Smooth muscle cell (in vitro differentiated cells): ENCODE results near the gene KRT84. TPM values are rescaled to one million over a fixed set of nuclear protein-coding genes. Genes with fewer than 3 reads are reported as not detected.

ENCODE experiments used
- DNase-seq: peaks from one replicate; lab custom pipeline; 2025; ENCODE audit not compliant: unreplicated experiment; lab: John Stamatoyannopoulos, UW
- H2AFZ ChIP-seq: fragments of 200-600 bp; sonication (generic); 2 replicates; pipeline ENCODE4 v1.6.0; 2016; ENCODE audit warnings: antibody characterized with exemption, low read depth, mild to moderate bottlenecking
- H3F3A ChIP-seq: fragments of 200-600 bp; sonication (generic); 2 replicates; pipeline ENCODE4 v1.6.0; 2017; ENCODE audit warnings: antibody characterized with exemption, low read depth
- H3K27ac ChIP-seq: fragments of 200-600 bp; sonication (generic); 2 replicates; pipeline ENCODE4 v1.5.1; 2016; ENCODE audit warnings: low read depth, mild to moderate bottlenecking
- H3K27me3 ChIP-seq: fragments of 200-600 bp; sonication (generic); 2 replicates; pipeline ENCODE4 v1.6.1; 2016; ENCODE audit warnings: low read depth, mild to moderate bottlenecking
- H3K36me3 ChIP-seq: fragments of 200-600 bp; sonication (generic); 2 replicates; pipeline ENCODE4 v1.5.1; 2016; ENCODE audit warnings: low read depth
- H3K4me1 ChIP-seq: fragments of 200-600 bp; sonication (generic); 2 replicates; pipeline ENCODE4 v1.5.1; 2016; ENCODE audit warnings: low read depth
- H3K4me2 ChIP-seq: fragments of 200-600 bp; sonication (generic); 2 replicates; pipeline ENCODE4 v1.6.0; 2016; ENCODE audit warnings: mild to moderate bottlenecking
- H3K4me3 ChIP-seq: fragments of 200-600 bp; sonication (generic); 2 replicates; pipeline ENCODE4 v1.5.1; 2016; ENCODE audit warnings: mild to moderate bottlenecking
- H3K79me2 ChIP-seq: fragments of 200-600 bp; sonication (generic); 2 replicates; pipeline ENCODE4 v1.6.0; 2016; ENCODE audit warnings: low read depth, mild to moderate bottlenecking
- H3K9ac ChIP-seq: fragments of 200-600 bp; sonication (generic); 2 replicates; pipeline ENCODE4 v1.6.0; 2016; ENCODE audit warnings: low read depth
- H3K9me3 ChIP-seq: fragments of 200-600 bp; sonication (generic); replicated peaks from 2 replicates; pipeline ENCODE4 v1.5.1; 2016; ENCODE audit warnings: low read depth
- H4K20me1 ChIP-seq: fragments of 200-600 bp; sonication (generic); 2 replicates; pipeline ENCODE4 v1.6.0; 2016; ENCODE audit warnings: low read depth
- CTCF ChIP-seq: fragments of 200-600 bp; sonication (generic); IDR thresholded peaks from 2 replicates; pipeline ENCODE4 v1.5.1; 2017; ENCODE audit warnings: borderline replicate concordance, mild to moderate bottlenecking, antibody characterized with exemption; ENCODE audit not compliant: insufficient read depth, poor library complexity, severe bottlenecking
- WGBS: methylation state at CpG from one replicate; pipeline ENCODE4 v1.1.7; 2016; ENCODE audit warnings: low lambda C conversion rate; 5-methylcytosine and 5-hydroxymethylcytosine counted together
- polyA plus RNA-seq: library from polyadenylated mRNA; unstranded; fragments of >200 nt; fragmentation: Nextera tagmentation; extraction: Ambion mirVana; gene quantifications from 2 replicates; pipeline ENCODE4 v1.2.1, GENCODE V29; 2016
- total RNA-seq: library from RNA; depleted of rRNA; stranded (reverse); fragments of >200 nt; gene quantifications from 2 replicates; pipeline ENCODE4 v1.2.3, GENCODE V29; 2014

KRT84 gene
- total and polyA plus RNA-seq, 2 experiments from 2014 or later = 0.09 to 5.6 TPM

GRCh38 chr12:52337054-52337453 is 48.4 kb downstream of the KRT84 start:
- Histone ChIP-seq H3F3A (no peaks in the 10 kb centered on the region), H3K27me3 (peaks cover 18% of the 10 kb centered on the region), H3K27ac (no peak overlapping the region), H3K4me1 (no peaks in the 10 kb centered on the region), H4K20me1 (no peaks in the 10 kb centered on the region), H2AFZ (no peak overlapping the region), H3K9ac (no peak overlapping the region), H3K4me3 (no peak overlapping the region), H3K79me2 (no peaks in the 10 kb centered on the region), H3K4me2 (no peak overlapping the region), H3K9me3 (no peaks in the 10 kb centered on the region), H3K36me3 (no peaks in the 10 kb centered on the region)
- WGBS = 55% methylated on average over 1 of the region's 1 CpG
- no peak for DNase-seq
- TF ChIP-seq CTCF = no peak

- H3K27me3 ChIP-seq = peaks cover 14% of the 10 kb centered on the region
- no peaks in the 10 kb centered on the region for H3K4me1 ChIP-seq
- H3K9me3 ChIP-seq = no peaks in the 10 kb centered on the region
- H3K4me2 ChIP-seq = no peak overlapping the region
- H3F3A ChIP-seq = no peaks in the 10 kb centered on the region
- H2AFZ ChIP-seq = no peak overlapping the region
- no peaks in the 10 kb centered on the region for H3K79me2 ChIP-seq
- DNase-seq = no peak
- no peak overlapping the region for H3K4me3 ChIP-seq
- no peak overlapping the region for H3K27ac ChIP-seq
- H3K9ac ChIP-seq = no peak overlapping the region
- no peak for TF ChIP-seq CTCF
- no peaks in the 10 kb centered on the region for H4K20me1 ChIP-seq
- H3K36me3 ChIP-seq = no peaks in the 10 kb centered on the region
- 78% methylated on average over 2 of the region's 2 CpGs for WGBS
These were observed 48.8 kb downstream of the KRT84 start for GRCh38 chr12:52336641-52337040.

GRCh38 chr12:52335598-52336262 is 49.7 kb downstream of the KRT84 start:
- H3K27ac ChIP-seq = no peak overlapping the region
- no peak overlapping the region for H3K9ac ChIP-seq
- DNase-seq = no peak
- no peaks in the 10 kb centered on the region for H3K36me3 ChIP-seq
- TF ChIP-seq CTCF = no peak
- H3K4me2 ChIP-seq = no peak overlapping the region
- peaks cover 9% of the 10 kb centered on the region for H3K27me3 ChIP-seq
- WGBS = 85% methylated on average over 4 of the region's 4 CpGs
- H3K4me1 ChIP-seq = no peaks in the 10 kb centered on the region
- H3K9me3 ChIP-seq = no peaks in the 10 kb centered on the region
- no peaks in the 10 kb centered on the region for H4K20me1 ChIP-seq
- no peaks in the 10 kb centered on the region for H3K79me2 ChIP-seq
- H3F3A ChIP-seq = peaks cover 7% of the 10 kb centered on the region
- no peak overlapping the region for H2AFZ ChIP-seq
- no peak overlapping the region for H3K4me3 ChIP-seq

GRCh38 chr12:52334185-52334584 is 51.3 kb downstream of the KRT84 start:
- no peaks in the 10 kb centered on the region for H3K4me1 ChIP-seq
- H3K27me3 ChIP-seq = peaks cover 9% of the 10 kb centered on the region
- no peaks in the 10 kb centered on the region for H4K20me1 ChIP-seq
- H2AFZ ChIP-seq = no peak overlapping the region
- no peak overlapping the region for H3K4me2 ChIP-seq
- H3K79me2 ChIP-seq = no peaks in the 10 kb centered on the region
- peaks cover 7% of the 10 kb centered on the region for H3F3A ChIP-seq
- WGBS = 98% methylated on average over 3 of the region's 3 CpGs
- no peak overlapping the region for H3K27ac ChIP-seq
- no peak overlapping the region for H3K4me3 ChIP-seq
- no peaks in the 10 kb centered on the region for H3K9me3 ChIP-seq
- no peaks in the 10 kb centered on the region for H3K36me3 ChIP-seq
- no peak overlapping the region for H3K9ac ChIP-seq
- no peak for DNase-seq
- TF ChIP-seq CTCF = no peak
